ENCODE data around the gene IRAK1. TPM values are rescaled to one million over a fixed set of nuclear protein-coding genes. Genes with fewer than 3 reads are reported as not detected.

Gene IRAK1
- total RNA-seq, 4 donors from 2014 or later, result 73.5 to 117 (median 96.8) TPM

DNA sequence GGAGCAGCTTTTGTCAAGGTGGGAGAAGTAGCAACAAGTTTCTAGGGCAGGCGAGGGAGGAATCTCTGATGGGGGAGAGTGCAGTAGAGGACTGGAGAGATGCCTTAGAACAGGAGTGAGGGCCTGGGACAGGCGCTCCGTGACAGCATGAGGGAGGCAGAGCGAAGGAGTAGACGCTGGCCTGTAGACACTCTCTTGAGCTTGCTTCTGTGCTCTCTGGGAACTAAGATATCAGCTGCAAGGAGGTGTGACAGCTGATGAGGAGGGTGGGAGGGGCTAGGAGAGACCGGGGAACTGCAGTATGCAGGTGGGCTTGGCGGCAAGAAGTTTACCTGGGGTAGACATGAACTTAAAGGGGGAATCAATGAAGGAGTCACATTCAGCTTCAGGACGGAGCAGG lies 42.1 kb upstream of the IRAK1 start:
- 82 to 84% methylated on average over 8 of the region's 8 CpGs for WGBS, 2 donors
- H3K9me3 ChIP-seq, result no peaks in the 10 kb centered on the region
- H3K4me3 ChIP-seq, result no peak overlapping the region
- H3K27ac ChIP-seq, result no peak overlapping the region
- no peak for DNase-seq
- TF ChIP-seq POLR2A (IDR thresholded peaks at IDR 0.05), result no peak
- TF ChIP-seq, protein P1, sequence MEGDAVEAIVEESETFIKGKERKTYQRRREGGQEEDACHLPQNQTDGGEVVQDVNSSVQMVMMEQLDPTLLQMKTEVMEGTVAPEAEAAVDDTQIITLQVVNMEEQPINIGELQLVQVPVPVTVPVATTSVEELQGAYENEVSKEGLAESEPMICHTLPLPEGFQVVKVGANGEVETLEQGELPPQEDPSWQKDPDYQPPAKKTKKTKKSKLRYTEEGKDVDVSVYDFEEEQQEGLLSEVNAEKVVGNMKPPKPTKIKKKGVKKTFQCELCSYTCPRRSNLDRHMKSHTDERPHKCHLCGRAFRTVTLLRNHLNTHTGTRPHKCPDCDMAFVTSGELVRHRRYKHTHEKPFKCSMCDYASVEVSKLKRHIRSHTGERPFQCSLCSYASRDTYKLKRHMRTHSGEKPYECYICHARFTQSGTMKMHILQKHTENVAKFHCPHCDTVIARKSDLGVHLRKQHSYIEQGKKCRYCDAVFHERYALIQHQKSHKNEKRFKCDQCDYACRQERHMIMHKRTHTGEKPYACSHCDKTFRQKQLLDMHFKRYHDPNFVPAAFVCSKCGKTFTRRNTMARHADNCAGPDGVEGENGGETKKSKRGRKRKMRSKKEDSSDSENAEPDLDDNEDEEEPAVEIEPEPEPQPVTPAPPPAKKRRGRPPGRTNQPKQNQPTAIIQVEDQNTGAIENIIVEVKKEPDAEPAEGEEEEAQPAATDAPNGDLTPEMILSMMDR (IDR thresholded peaks at IDR 0.05), result no peak
- intact Hi-C loops (cut with DNase I), result no loop called here
- no peaks in the 10 kb centered on the region for H3K27me3 ChIP-seq
- no peaks in the 10 kb centered on the region for H3K36me3 ChIP-seq
- peaks cover 0 to 86% (median 21%) of the 10 kb centered on the region in 3 donors for H3K4me1 ChIP-seq

DNA sequence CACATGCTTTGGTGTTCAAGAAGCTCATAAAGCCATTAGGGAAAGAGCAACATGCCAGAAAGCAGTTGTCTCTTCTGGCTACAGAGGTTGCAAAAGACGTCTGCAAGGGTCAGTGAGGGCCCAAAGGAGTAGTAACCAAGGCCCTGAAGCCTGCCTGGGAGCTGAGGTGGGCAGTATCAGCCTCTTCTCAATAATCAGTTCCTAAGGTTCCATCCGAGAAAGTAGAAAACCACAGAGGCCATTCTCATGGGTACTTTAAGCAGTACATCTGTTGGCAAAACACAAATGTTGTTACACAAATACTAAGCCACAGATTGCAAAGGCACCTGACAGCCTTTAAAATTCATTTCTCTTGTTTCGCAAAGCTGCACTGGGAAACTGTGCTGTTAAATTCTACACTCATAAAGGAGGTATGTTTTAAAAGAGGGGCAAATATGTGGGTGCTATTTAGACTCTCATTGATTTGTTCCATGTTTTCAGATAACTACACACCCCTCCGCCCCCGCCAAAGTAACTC lies 40.1 kb upstream of the IRAK1 start:
- intact Hi-C loops (cut with DNase I), result no loop called here
- no peak for TF ChIP-seq POLR2A (IDR thresholded peaks at IDR 0.05)
- TF ChIP-seq, protein P1 (IDR thresholded peaks at IDR 0.05), result no peak
- 71 to 72% methylated on average over 5 of the region's 5 CpGs for WGBS, 2 donors
- H3K36me3 ChIP-seq, result no peaks in the 10 kb centered on the region
- H3K27ac ChIP-seq, result no peak overlapping the region
- H3K4me3 ChIP-seq, result no peak overlapping the region
- H3K4me1 ChIP-seq, result peaks cover 0 to 82% (median 14%) of the 10 kb centered on the region in 3 donors
- H3K27me3 ChIP-seq, result no peaks in the 10 kb centered on the region
- no peak for DNase-seq
- no peaks in the 10 kb centered on the region for H3K9me3 ChIP-seq

DNA sequence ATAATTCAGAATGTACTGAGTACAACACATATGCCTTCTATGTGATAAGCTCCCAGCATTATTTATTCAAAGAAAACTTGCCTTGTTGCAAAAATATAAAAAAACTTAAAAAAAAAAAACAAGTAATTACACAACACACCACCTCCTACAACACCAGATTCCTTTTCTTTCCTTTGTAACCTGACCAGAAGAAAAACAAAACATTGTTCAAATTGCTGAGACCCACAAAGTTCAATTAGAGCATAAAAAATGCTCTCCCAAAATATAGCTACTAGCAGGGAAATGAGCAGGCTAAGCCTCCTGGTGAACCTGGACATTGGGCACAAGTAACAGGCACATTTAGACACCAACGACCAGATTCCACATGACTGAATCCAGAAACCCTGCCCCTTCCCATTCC lies 39.5 kb upstream of the IRAK1 start:
- TF ChIP-seq POLR2A (IDR thresholded peaks at IDR 0.05), result no peak
- TF ChIP-seq, protein P1 (IDR thresholded peaks at IDR 0.05), result no peak
- H3K27ac ChIP-seq, result no peak overlapping the region
- intact Hi-C loops (cut with DNase I), result no loop called here
- H3K36me3 ChIP-seq, result no peaks in the 10 kb centered on the region
- no peaks in the 10 kb centered on the region for H3K27me3 ChIP-seq
- H3K9me3 ChIP-seq, result no peaks in the 10 kb centered on the region
- 30% methylated on average over 1 of the region's 1 CpG; no CpG with 5 or more reads in 1 of the 2 donors for WGBS, 2 donors
- no peak for DNase-seq
- no peak overlapping the region for H3K4me3 ChIP-seq
- peaks cover 0 to 76% (median 9%) of the 10 kb centered on the region in 3 donors for H3K4me1 ChIP-seq

DNA sequence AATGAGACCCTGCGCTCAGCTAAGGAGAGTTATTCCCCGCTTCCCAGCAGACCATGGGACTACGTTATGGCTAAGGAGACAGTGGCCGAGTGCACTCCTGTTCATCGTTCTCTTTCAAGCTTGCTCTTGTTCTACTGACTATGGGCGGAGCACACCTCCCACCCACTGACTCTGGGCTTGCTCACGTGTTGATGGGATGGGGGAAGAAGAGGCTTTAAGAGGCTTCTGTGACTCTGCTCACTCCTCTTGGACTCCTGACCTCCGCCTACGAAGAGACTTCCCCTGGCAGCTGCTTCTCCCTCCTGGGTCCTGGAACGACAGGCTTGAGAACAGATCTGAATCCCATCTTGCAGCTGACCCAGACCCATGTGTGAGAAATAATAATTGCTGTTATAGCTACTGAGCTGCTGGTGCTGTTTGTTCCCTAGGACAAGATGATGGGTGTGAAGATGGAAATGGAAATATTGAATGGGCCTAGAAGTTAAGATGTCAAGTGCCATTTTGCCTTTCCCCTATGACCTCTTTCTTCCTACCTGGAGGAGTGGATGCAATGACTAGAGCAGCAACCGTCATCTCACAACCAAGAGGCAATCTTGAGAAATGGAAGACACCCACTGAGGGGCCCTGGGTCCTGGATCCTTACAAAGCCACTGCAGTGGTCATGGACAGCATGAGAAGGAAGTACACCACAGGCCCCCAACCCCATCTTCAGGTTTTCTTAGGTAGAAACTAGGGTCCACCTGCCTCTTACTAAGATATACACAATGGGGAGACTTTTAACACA lies 38.7 kb upstream of the IRAK1 start:
- WGBS, 2 donors, result 67 to 80% methylated on average over 2 to 9 of the region's 11 CpGs
- no peaks in the 10 kb centered on the region for H3K27me3 ChIP-seq
- intact Hi-C loops (cut with DNase I), result no loop called here
- peaks cover 0 to 68% (median 9%) of the 10 kb centered on the region in 3 donors for H3K4me1 ChIP-seq
- H3K36me3 ChIP-seq, result no peaks in the 10 kb centered on the region
- H3K9me3 ChIP-seq, result no peaks in the 10 kb centered on the region
- no peak overlapping the region for H3K4me3 ChIP-seq
- no peak overlapping the region for H3K27ac ChIP-seq
- TF ChIP-seq POLR2A (IDR thresholded peaks at IDR 0.05), result no peak
- TF ChIP-seq, protein P1 (IDR thresholded peaks at IDR 0.05), result no peak
- no peak for DNase-seq

DNA sequence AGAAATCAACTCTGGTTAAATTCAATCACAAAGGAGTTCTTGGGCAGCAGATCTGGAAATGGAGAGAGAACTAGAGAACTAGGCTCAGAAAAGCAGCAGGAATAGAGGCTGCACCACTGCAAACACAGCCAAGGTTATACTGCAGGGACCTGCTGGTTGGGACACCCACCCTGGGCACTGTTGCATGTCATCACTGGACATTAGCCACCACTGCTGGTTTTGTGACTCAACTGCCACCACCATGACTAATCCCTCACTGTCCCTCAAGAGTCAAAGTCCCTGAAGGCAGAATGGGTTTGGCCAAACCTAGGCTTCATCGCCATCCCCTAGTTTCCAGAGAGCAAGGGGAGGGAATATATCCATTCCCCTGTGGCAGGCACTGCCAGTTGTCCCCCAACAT lies 38.1 kb upstream of the IRAK1 start:
- no peak for DNase-seq
- TF ChIP-seq POLR2A (IDR thresholded peaks at IDR 0.05), result no peak
- TF ChIP-seq, protein P1 (IDR thresholded peaks at IDR 0.05), result no peak
- Histone ChIP-seq H3K4me1 (peaks cover 0 to 62% (median 9%) of the 10 kb centered on the region in 3 donors), H3K36me3 (no peaks in the 10 kb centered on the region), H3K9me3 (no peaks in the 10 kb centered on the region), H3K27ac (peak overlapping the region in 1 of 4 donors; percentile 44), H3K4me3 (no peak overlapping the region), H3K27me3 (no peaks in the 10 kb centered on the region)
- 100% methylated on average over 1 of the region's 1 CpG; no CpG with 5 or more reads in 1 of the 2 donors for WGBS, 2 donors
- intact Hi-C loops (cut with DNase I), result no loop called here

All from esophagus squamous epithelium (tissue), 5 donors.